ENCODE measurements around the gene SLC6A6. TPM values are rescaled to one million over a fixed set of nuclear protein-coding genes. Genes with fewer than 3 reads are reported as not detected.

The SLC6A6 gene
- total and polyA plus RNA-seq, 4 donors, result 0.92 to 7.2 (median 2.9) TPM

- TF ChIP-seq HNF4A (conservative IDR thresholded peaks at IDR 0.05) (no peak), HNF4G (IDR thresholded peaks at IDR 0.05) (no peak), JUND (IDR thresholded peaks at IDR 0.05) (no peak), ATF3 (IDR thresholded peaks at IDR 0.05) (no peak), ZBTB33 (IDR thresholded peaks at IDR 0.05) (no peak)
These were observed 14.2 kb upstream of the SLC6A6 start (continued) for GRCh38 chr3:14388201-14388600.

GRCh38 chr3:14389166-14389606, 13.2 kb upstream of the SLC6A6 start:
- H3K9me3 ChIP-seq (ENCODE audit: control insufficient read depth in 4 of 4, low read length in 3 of 4), result no peaks in the 10 kb centered on the region
- H3K27ac ChIP-seq (ENCODE audit: low read depth in 1 of 2, low read length in 2 of 2), result no peak overlapping the region
- H3K36me3 ChIP-seq (ENCODE audit: control insufficient read depth in 4 of 4, insufficient read depth in 3 of 4, low read depth in 1 of 4, low read length in 3 of 4), result no peaks in the 10 kb centered on the region
- no peak overlapping the region for H3K9ac ChIP-seq (ENCODE audit: low read depth in 1 of 2, low read length in 2 of 2)
- TF ChIP-seq RAD21 (IDR thresholded peaks at IDR 0.05), result no peak
- TF ChIP-seq SP1 (IDR thresholded peaks at IDR 0.05), result no peak
- peaks cover 2 to 9% (median 4%) of the 10 kb centered on the region in 4 donors for H3K4me1 ChIP-seq (ENCODE audit: control insufficient read depth in 4 of 4, insufficient read depth in 4 of 4, low read length in 3 of 4)
- no peak for DNase-seq (ENCODE audit: low spot score)
- 79% methylated on average over 6 of the region's 6 CpGs for WGBS
- H3K27me3 ChIP-seq (ENCODE audit: control insufficient read depth in 4 of 4, insufficient read depth in 4 of 4, low read length in 3 of 4), result no peaks in the 10 kb centered on the region
- no peak overlapping the region for H3K4me3 ChIP-seq (ENCODE audit: low read depth in 1 of 3, low read length in 3 of 3)

GRCh38 chr3:14389716-14390115, 12.7 kb upstream of the SLC6A6 start:
- Histone ChIP-seq H3K27ac (ENCODE audit: low read depth in 1 of 2, low read length in 2 of 2) (no peak overlapping the region), H3K4me1 (ENCODE audit: control insufficient read depth in 4 of 4, insufficient read depth in 4 of 4, low read length in 3 of 4) (peaks cover 2 to 9% (median 4%) of the 10 kb centered on the region in 4 donors), H3K4me3 (ENCODE audit: low read depth in 1 of 3, low read length in 3 of 3) (no peak overlapping the region), H3K36me3 (ENCODE audit: control insufficient read depth in 4 of 4, insufficient read depth in 3 of 4, low read depth in 1 of 4, low read length in 3 of 4) (no peaks in the 10 kb centered on the region), H3K9me3 (ENCODE audit: control insufficient read depth in 4 of 4, low read length in 3 of 4) (no peaks in the 10 kb centered on the region), H3K9ac (ENCODE audit: low read depth in 1 of 2, low read length in 2 of 2) (no peak overlapping the region), H3K27me3 (ENCODE audit: control insufficient read depth in 4 of 4, insufficient read depth in 4 of 4, low read length in 3 of 4) (no peaks in the 10 kb centered on the region)
- TF ChIP-seq EGR1 (IDR thresholded peaks at IDR 0.05; ENCODE audit: low read depth in 2 of 2) (no peak), NR2F2 (IDR thresholded peaks at IDR 0.05) (no peak), FOXA2 (IDR thresholded peaks at IDR 0.05) (no peak), ATF3 (IDR thresholded peaks at IDR 0.05) (no peak), CTCF (IDR thresholded peaks at IDR 0.05; ENCODE audit: low read depth, low read length, missing input control) (no peak), JUND (IDR thresholded peaks at IDR 0.05) (no peak), HNF4A (conservative IDR thresholded peaks at IDR 0.05) (no peak), FOXA1 (IDR thresholded peaks at IDR 0.05) (no peak), ZBTB33 (IDR thresholded peaks at IDR 0.05) (no peak), GABPA (IDR thresholded peaks at IDR 0.05 in 1 of 2, conservative IDR thresholded peaks at IDR 0.05 in 1 of 2) (no peak)
- DNase-seq (ENCODE audit: low spot score), result no peak
- 67% methylated on average over 5 of the region's 5 CpGs for WGBS

Data from liver (tissue), 9 donors.